ENCODE results near the gene RBL1. TPM values are rescaled to one million over a fixed set of nuclear protein-coding genes. Genes with fewer than 3 reads are reported as not detected.
"Not testable (repeated sequence)": the region's sequence is repeated elsewhere in the genome, so short reads cannot be mapped to it uniquely, and the experiment has no call there.

The RBL1 gene
- total and polyA plus RNA-seq, 4 donors: 0.38 to 8.9 (median 3.7) TPM

DNA sequence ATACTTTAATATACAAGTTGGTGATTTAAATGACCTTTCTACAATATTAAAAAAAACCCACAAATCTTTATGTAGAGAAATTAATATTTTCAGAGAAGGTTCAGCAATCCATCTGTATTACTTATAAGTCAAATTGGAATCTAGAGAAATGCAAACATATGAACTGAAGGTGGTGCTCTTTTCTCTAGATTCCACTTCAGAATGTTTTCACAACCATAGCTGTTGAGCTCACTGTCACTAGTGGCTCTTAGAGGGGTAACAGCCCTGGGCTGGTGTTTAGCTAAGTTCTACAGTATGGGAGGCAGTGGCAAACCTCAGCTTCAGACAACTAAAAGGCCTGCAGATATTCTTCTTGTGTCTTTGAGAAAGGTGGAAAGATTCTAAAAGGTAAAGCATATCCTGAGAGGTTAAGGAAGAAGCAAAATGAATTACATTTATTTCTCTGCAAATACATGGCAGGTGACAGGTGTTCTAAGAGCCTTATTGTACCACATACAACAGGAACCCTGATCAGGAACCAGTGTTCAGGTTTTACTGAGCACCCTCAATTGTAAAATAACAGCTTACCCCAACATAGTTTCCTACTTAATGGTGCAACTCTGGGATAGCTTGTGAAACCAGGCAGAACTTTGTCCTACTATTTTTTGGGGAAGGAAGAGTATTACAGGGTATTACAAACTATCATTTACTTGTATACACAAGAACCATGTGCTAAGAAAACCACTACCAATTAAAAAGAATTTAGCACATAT lies 87.7 kb downstream of the RBL1 start:
- no peak for ATAC-seq (ENCODE audit: low FRiP score)

DNA sequence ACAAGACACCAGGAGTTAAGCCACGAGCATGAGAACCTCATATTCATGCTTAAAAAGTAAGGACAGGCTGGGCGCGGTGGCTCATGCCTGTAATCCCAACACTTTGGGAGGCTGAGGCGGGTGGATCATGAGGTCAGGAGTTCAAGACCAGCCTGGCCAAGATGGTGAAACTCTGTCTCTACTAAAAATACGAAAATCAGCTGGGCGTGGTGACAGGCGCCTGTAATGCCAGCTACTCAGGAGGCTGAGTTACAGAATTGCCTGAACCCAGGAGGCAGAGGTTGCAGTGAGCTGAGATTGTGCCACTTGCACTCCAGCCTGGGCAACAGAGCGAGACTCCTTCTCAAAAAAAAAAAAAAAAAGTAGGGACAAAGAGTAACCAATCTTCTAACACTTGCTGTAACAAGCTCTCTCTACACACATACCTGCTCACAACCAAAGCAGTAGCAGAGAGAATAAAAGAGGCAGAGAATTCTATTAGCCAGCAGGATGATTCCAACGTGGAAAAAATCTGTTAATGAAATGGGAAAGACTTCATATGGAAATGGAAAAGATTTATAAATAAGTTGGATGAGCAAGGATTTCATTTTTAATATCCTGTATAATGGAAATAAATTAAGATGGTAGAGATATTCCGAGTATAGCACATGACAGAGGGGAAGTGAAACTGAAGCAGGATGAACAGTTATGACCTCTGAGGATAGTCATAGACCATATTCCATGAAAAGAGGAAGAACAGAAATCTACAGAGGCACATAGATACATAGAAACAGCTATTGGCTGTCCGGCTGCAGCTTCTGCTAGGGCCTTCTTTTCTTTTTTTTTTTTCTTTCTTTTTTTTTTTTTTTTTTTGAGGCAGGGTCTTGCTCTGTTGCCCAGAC lies 90.5 kb downstream of the RBL1 start:
- H3K27me3 ChIP-seq (ENCODE audit: control insufficient read depth in 1 of 2, insufficient read depth in 2 of 2, low read length in 1 of 2); DNase-seq; H3K36me3 ChIP-seq (ENCODE audit: control insufficient read depth in 1 of 2, insufficient read depth in 2 of 2, low read length in 1 of 2); H3K9me3 ChIP-seq (ENCODE audit: control insufficient read depth, low read length); intact Hi-C loops (cut with DNase I); H3K27ac ChIP-seq (ENCODE audit: low read depth in 1 of 2, low read length in 2 of 2); H3K4me1 ChIP-seq (ENCODE audit: control insufficient read depth in 1 of 2, insufficient read depth in 2 of 2, low read length in 2 of 2); H3K4me3 ChIP-seq (ENCODE audit: low read length in 2 of 2); ATAC-seq (ENCODE audit: low FRiP score): not testable (repeated sequence)
- 92 to 93% methylated on average over 11 of the region's 11 CpGs for WGBS, 2 donors

More for the DNA sequence above, 87.7 kb downstream of the RBL1 start:
- intact Hi-C loops (cut with DNase I): no loop called here
- no peaks in the 10 kb centered on the region for H3K9me3 ChIP-seq (ENCODE audit: control insufficient read depth, low read length)
- no peak overlapping the region for H3K4me3 ChIP-seq (ENCODE audit: low read length in 2 of 2)
- no peaks in the 10 kb centered on the region for H3K4me1 ChIP-seq (ENCODE audit: control insufficient read depth in 1 of 2, insufficient read depth in 2 of 2, low read length in 2 of 2)
- no peak overlapping the region for H3K27ac ChIP-seq (ENCODE audit: low read depth in 1 of 2, low read length in 2 of 2)
- H3K36me3 ChIP-seq (ENCODE audit: control insufficient read depth in 1 of 2, insufficient read depth in 2 of 2, low read length in 1 of 2): no peaks in the 10 kb centered on the region
- no peaks in the 10 kb centered on the region for H3K27me3 ChIP-seq (ENCODE audit: control insufficient read depth in 1 of 2, insufficient read depth in 2 of 2, low read length in 1 of 2)
- DNase-seq: no peak

DNA sequence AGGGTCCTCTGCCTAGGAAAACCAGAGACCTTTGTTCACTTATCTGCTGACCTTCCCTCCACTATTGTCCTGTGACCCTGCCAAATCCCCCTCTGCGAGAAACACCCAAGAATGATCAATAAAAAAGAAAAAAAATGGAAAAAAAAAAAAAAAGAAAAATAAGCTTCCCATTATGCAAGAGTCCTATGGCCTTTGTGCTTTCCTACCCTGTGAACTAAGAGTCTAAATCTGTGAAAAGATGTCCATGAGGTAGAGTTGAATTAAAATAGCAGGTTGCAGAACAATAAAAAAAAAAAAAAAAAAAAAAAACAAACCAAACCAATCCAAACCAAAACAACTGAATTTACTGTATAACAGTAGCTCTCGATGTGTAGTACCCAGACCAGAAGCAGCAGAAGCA lies 94.2 kb downstream of the RBL1 start:
- H3K4me3 ChIP-seq (ENCODE audit: low read length in 2 of 2); H3K9me3 ChIP-seq (ENCODE audit: control insufficient read depth, low read length); DNase-seq; H3K36me3 ChIP-seq (ENCODE audit: control insufficient read depth in 1 of 2, insufficient read depth in 2 of 2, low read length in 1 of 2); H3K27me3 ChIP-seq (ENCODE audit: control insufficient read depth in 1 of 2, insufficient read depth in 2 of 2, low read length in 1 of 2); ATAC-seq (ENCODE audit: low FRiP score); intact Hi-C loops (cut with DNase I); H3K27ac ChIP-seq (ENCODE audit: low read depth in 1 of 2, low read length in 2 of 2); H3K4me1 ChIP-seq (ENCODE audit: control insufficient read depth in 1 of 2, insufficient read depth in 2 of 2, low read length in 2 of 2): not testable (repeated sequence)
- 95 to 100% methylated on average over 1 of the region's 2 CpGs for WGBS, 2 donors

DNA sequence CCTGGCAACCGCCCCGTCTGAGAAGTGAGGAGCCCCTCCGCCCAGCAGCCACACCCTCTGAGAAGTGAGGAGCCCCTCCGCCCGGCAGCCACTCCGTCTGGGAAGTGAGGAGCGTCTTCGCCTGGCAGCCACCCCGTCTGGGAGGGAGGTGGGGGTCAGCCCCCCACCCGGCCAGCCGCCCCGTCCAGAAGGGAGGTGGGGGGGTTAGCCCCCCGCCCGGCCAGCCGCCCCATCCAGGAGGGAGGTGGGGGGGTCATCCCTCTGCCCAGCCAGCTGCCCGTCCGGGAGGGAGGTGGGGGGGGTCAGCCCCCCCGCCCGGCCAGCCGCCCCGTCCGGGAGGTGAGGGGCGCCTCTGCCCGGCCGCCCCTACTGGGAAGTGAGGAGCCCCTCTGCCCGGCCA lies 95.6 kb downstream of the RBL1 start:
- ATAC-seq (ENCODE audit: low FRiP score); intact Hi-C loops (cut with DNase I); H3K4me3 ChIP-seq (ENCODE audit: low read length in 2 of 2); H3K4me1 ChIP-seq (ENCODE audit: control insufficient read depth in 1 of 2, insufficient read depth in 2 of 2, low read length in 2 of 2); H3K27me3 ChIP-seq (ENCODE audit: control insufficient read depth in 1 of 2, insufficient read depth in 2 of 2, low read length in 1 of 2); DNase-seq; H3K9me3 ChIP-seq (ENCODE audit: control insufficient read depth, low read length); H3K27ac ChIP-seq (ENCODE audit: low read depth in 1 of 2, low read length in 2 of 2); H3K36me3 ChIP-seq (ENCODE audit: control insufficient read depth in 1 of 2, insufficient read depth in 2 of 2, low read length in 1 of 2): not testable (repeated sequence)
- 96% methylated on average over 19 of the region's 26 CpGs; no CpG with 5 or more reads in 1 of the 2 donors for WGBS, 2 donors

DNA sequence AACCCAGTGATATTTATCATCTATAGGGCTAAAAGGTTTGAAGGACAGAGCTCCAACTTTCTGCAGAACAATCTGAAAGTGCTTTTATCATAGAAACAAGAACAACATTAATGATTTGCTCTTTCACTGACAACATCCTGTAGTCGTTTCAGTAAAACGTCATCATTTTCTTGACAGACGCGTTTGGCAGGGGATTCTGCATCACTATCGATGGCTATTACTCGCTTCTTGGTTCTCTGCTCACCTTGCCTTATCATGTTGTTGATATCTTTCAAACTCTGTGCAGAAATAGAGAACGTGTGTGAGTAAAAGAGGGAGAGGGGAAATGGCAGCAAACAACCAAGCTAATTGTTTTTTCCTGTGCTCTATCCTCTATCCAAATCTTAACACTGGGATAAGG lies 97.1 kb downstream of the RBL1 start:
- H3K4me3 ChIP-seq (ENCODE audit: low read length in 2 of 2): no peak overlapping the region

DNA sequence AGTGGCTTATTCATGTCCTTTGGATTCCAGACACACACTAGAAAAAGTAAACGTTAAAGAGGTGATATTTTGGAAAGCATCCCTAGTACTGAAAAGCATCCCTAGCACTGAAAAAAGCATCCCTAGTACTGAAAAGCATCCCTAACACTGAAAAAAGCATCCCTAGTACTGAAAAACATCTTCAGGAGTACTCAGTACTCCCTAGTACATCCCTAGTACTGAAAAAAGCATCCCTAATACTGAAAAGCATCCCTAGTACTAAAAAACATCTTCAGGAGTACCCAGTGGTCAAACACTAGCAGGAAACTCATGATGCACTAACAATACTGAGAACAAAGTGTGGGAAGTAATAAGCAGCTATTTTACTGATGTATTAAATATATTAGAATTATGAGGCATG lies 98.7 kb downstream of the RBL1 start:
- Histone ChIP-seq H3K9me3 (ENCODE audit: control insufficient read depth, low read length) (no peaks in the 10 kb centered on the region), H3K27ac (ENCODE audit: low read depth in 1 of 2, low read length in 2 of 2) (no peak overlapping the region), H3K4me3 (ENCODE audit: low read length in 2 of 2) (no peak overlapping the region), H3K27me3 (ENCODE audit: control insufficient read depth in 1 of 2, insufficient read depth in 2 of 2, low read length in 1 of 2) (no peaks in the 10 kb centered on the region), H3K36me3 (ENCODE audit: control insufficient read depth in 1 of 2, insufficient read depth in 2 of 2, low read length in 1 of 2) (no peaks in the 10 kb centered on the region), H3K4me1 (ENCODE audit: control insufficient read depth in 1 of 2, insufficient read depth in 2 of 2, low read length in 2 of 2) (no peaks in the 10 kb centered on the region)
- intact Hi-C loops (cut with DNase I): no loop called here
- ATAC-seq (ENCODE audit: low FRiP score) (no peak), DNase-seq (no peak)
- 47 to 53% methylated on average over 1 of the region's 1 CpG for WGBS, 2 donors

More for the DNA sequence above, 97.1 kb downstream of the RBL1 start:
- intact Hi-C loops (cut with DNase I): no loop called here
- ATAC-seq (ENCODE audit: low FRiP score) (no peak), DNase-seq (no peak)
- WGBS, 2 donors: 81 to 85% methylated on average over 7 of the region's 7 CpGs
- no peaks in the 10 kb centered on the region for H3K36me3 ChIP-seq (ENCODE audit: control insufficient read depth in 1 of 2, insufficient read depth in 2 of 2, low read length in 1 of 2)
- H3K4me1 ChIP-seq (ENCODE audit: control insufficient read depth in 1 of 2, insufficient read depth in 2 of 2, low read length in 2 of 2): no peaks in the 10 kb centered on the region
- no peaks in the 10 kb centered on the region for H3K27me3 ChIP-seq (ENCODE audit: control insufficient read depth in 1 of 2, insufficient read depth in 2 of 2, low read length in 1 of 2)
- H3K27ac ChIP-seq (ENCODE audit: low read depth in 1 of 2, low read length in 2 of 2): no peak overlapping the region
- no peaks in the 10 kb centered on the region for H3K9me3 ChIP-seq (ENCODE audit: control insufficient read depth, low read length)

DNA sequence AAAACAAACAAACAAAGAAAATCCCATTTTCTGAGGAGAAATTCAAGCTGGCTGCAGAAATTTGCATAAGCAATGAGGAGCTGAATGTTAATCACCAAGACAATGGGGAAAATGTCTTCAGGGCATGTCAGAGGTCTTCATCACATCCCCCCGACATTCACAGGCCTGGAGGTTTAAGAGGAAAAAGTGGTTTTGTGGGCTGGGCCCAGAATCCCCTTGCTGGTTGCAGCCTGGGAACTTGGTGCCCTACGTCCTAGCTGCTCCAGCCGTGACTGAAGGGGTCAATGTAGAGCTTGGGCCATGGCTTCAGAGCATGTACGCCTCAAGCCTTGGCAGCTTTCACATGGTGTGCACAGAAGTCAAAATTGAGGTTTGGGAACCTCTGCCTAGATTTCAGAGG lies 101.6 kb downstream of the RBL1 start:
- H3K9me3 ChIP-seq (ENCODE audit: control insufficient read depth, low read length); H3K4me1 ChIP-seq (ENCODE audit: control insufficient read depth in 1 of 2, insufficient read depth in 2 of 2, low read length in 2 of 2); H3K4me3 ChIP-seq (ENCODE audit: low read length in 2 of 2); H3K27ac ChIP-seq (ENCODE audit: low read depth in 1 of 2, low read length in 2 of 2); H3K27me3 ChIP-seq (ENCODE audit: control insufficient read depth in 1 of 2, insufficient read depth in 2 of 2, low read length in 1 of 2); ATAC-seq (ENCODE audit: low FRiP score); intact Hi-C loops (cut with DNase I); H3K36me3 ChIP-seq (ENCODE audit: control insufficient read depth in 1 of 2, insufficient read depth in 2 of 2, low read length in 1 of 2); DNase-seq: not testable (repeated sequence)
- WGBS, 2 donors: 96 to 98% methylated on average over 4 of the region's 4 CpGs

DNA sequence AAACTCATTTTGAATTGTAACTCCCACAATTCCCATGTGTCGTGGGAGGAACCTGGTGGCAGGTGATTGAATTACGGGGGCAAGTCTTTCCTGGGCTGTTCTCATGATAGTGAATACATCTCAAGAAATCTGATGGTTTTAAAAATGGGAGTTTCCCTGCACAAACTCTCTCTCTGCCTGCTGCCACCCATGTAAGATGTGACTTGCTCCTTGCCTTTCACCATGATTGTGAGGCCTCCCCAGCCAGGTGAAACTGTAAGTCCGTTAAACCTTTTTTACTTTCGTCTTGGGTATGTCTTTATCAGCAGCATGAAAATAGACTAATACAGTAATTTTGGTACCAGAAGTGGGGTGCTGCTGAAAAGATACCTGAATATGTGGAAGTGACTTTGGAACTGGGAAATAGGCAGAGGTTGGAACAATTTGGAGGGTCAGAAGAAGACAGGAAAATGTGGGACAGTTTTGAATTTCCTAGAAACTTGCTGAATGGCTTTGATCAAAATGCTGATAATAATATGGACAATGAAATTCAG lies 102.9 kb downstream of the RBL1 start:
- 95 to 96% methylated on average over 4 of the region's 4 CpGs for WGBS, 2 donors
- no peaks in the 10 kb centered on the region for H3K4me1 ChIP-seq (ENCODE audit: control insufficient read depth in 1 of 2, insufficient read depth in 2 of 2, low read length in 2 of 2)
- no peak overlapping the region for H3K4me3 ChIP-seq (ENCODE audit: low read length in 2 of 2)
- intact Hi-C loops (cut with DNase I): no loop called here
- H3K36me3 ChIP-seq (ENCODE audit: control insufficient read depth in 1 of 2, insufficient read depth in 2 of 2, low read length in 1 of 2): no peaks in the 10 kb centered on the region
- ATAC-seq (ENCODE audit: low FRiP score) (no peak), DNase-seq (no peak)
- H3K9me3 ChIP-seq (ENCODE audit: control insufficient read depth, low read length): no peaks in the 10 kb centered on the region
- no peaks in the 10 kb centered on the region for H3K27me3 ChIP-seq (ENCODE audit: control insufficient read depth in 1 of 2, insufficient read depth in 2 of 2, low read length in 1 of 2)
- no peak overlapping the region for H3K27ac ChIP-seq (ENCODE audit: low read depth in 1 of 2, low read length in 2 of 2)
